Lower leg skin (tissue), 4 donors: Measurements from ENCODE around the gene ATXN7L3B. TPM values are rescaled to one million over a fixed set of nuclear protein-coding genes. Genes with fewer than 3 reads are reported as not detected.

Experiments used
- DNase-seq, 2 donors: peaks; one replicate each; pipeline ENCODE4 v3.0.0-alpha.2; 2019; ENCODE audit warnings: low spot score in 2 of 2
- H3K4me3 ChIP-seq: fragments of 200-600 bp; sonication (generic); 2 replicates; pipeline ENCODE4 v1.5.1; 2017; ENCODE audit warnings: mild to moderate bottlenecking, low read depth; ENCODE audit not compliant: poor library complexity, severe bottlenecking
- POLR2A ChIP-seq, 2 donors: fragments of 450-650 bp; IDR thresholded peaks; one replicate each; pipeline ENCODE4 v1.6.1; 2016 to 2017; ENCODE audit warnings: antibody characterized with exemption in 2 of 2, mild to moderate bottlenecking in 1 of 2, moderate library complexity in 1 of 2
- WGBS, 2 donors: methylation state at CpG; one replicate each; pipeline ENCODE4 v1.1.5; 2018; 5-methylcytosine and 5-hydroxymethylcytosine counted together
- intact Hi-C: fragments of 100-400 bp; cut with DNase I; formaldehyde crosslinking; loops from one replicate; pipeline ENCODE4 v1.15.0; 2023; ENCODE audit warnings: low total_unique reads
- total RNA-seq, 4 donors: library from RNA; depleted of rRNA; stranded (reverse); fragments of >200 nt; gene quantifications; one replicate each; pipeline ENCODE4 v1.1.0, GENCODE V29; 2016
- TF ChIP-seq, protein P1 (sequence below), 3 donors: fragments of 450-650 bp; IDR thresholded peaks; one replicate each; pipeline ENCODE4 v1.5.1; 2016; ENCODE audit warnings: antibody characterized with exemption in 3 of 3, mild to moderate bottlenecking in 3 of 3, moderate library complexity in 2 of 3

The ATXN7L3B gene
- total RNA-seq, 4 donors from 2014 or later = 20.9 to 25.1 (median 23.4) TPM

DNA sequence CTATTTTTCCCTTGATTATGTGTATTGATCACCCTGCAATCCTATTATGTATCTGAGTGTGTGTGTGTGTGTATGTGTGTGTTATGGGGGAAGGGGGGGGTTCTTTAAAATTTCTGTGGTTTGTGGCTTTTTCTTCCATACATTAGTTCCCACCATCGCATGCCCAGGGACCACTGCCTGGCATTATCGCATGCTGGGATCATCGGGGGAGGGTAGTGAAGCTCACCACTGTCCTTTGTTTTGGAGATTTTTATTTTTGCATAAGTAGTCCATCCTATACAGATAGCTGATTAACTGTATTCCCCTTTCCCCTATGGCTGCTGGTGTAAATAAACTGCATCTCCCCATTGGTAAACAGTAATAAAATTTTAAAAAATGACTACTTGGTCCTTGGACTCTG lies 3.4 kb downstream of the ATXN7L3B start:
- DNase-seq = no peak
- H3K4me3 ChIP-seq = no peak overlapping the region
- intact Hi-C loops = no loop called here
- WGBS, 2 donors = 63 to 65% methylated on average over 3 of the region's 3 CpGs
- TF ChIP-seq, protein P1, sequence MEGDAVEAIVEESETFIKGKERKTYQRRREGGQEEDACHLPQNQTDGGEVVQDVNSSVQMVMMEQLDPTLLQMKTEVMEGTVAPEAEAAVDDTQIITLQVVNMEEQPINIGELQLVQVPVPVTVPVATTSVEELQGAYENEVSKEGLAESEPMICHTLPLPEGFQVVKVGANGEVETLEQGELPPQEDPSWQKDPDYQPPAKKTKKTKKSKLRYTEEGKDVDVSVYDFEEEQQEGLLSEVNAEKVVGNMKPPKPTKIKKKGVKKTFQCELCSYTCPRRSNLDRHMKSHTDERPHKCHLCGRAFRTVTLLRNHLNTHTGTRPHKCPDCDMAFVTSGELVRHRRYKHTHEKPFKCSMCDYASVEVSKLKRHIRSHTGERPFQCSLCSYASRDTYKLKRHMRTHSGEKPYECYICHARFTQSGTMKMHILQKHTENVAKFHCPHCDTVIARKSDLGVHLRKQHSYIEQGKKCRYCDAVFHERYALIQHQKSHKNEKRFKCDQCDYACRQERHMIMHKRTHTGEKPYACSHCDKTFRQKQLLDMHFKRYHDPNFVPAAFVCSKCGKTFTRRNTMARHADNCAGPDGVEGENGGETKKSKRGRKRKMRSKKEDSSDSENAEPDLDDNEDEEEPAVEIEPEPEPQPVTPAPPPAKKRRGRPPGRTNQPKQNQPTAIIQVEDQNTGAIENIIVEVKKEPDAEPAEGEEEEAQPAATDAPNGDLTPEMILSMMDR (IDR thresholded peaks at IDR 0.05) = no peak
- no peak for TF ChIP-seq POLR2A (IDR thresholded peaks at IDR 0.05)

DNA sequence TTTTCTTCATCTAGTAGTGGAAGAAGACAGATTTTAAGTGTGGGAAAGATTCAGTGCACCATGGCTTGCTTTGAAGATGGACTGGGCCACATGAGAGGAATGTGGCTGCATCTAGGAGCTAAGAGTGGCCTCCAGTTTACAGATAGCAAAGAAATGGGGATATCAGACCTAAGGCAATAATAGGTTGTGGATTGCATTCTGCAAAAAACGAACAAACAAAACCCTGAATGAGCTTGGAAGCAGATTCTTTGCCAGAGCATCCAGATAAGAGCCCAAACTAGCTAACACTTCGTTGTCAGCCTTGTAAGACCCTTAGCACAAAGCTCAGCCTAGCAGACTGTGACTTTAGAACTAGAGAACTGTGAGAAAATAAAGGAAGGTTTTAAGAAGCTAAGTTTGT lies 9.6 kb downstream of the ATXN7L3B start:
- 87 to 91% methylated on average over 2 of the region's 2 CpGs for WGBS, 2 donors
- DNase-seq = no peak
- no peak overlapping the region for H3K4me3 ChIP-seq
- TF ChIP-seq, protein P1 (IDR thresholded peaks at IDR 0.05) = no peak
- no peak for TF ChIP-seq POLR2A (IDR thresholded peaks at IDR 0.05)
- intact Hi-C loops = no loop called here

DNA sequence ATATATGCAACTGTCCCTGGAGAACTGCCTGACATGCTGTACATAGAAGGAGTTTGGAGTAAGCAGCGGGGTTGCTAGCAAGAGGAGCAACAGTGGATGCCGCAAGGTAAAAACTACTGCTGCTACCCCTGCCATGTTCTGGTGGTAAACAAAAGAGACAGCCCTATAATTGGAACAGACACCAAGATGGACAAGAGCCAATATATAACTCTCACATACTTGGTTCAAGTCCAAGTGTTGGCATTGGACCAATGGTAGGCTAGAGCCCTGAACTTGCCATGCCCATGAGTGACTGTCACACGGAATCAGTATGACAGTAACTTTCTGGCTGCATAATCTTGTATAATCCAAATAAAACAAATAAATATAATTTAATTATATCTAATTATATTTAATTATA lies 13.7 kb downstream of the ATXN7L3B start:
- intact Hi-C loops = no loop called here
- H3K4me3 ChIP-seq = no peak overlapping the region
- TF ChIP-seq POLR2A (IDR thresholded peaks at IDR 0.05) = no peak
- TF ChIP-seq, protein P1 (IDR thresholded peaks at IDR 0.05) = no peak
- no peak for DNase-seq
- 88 to 91% methylated on average over 3 of the region's 3 CpGs for WGBS, 2 donors

DNA sequence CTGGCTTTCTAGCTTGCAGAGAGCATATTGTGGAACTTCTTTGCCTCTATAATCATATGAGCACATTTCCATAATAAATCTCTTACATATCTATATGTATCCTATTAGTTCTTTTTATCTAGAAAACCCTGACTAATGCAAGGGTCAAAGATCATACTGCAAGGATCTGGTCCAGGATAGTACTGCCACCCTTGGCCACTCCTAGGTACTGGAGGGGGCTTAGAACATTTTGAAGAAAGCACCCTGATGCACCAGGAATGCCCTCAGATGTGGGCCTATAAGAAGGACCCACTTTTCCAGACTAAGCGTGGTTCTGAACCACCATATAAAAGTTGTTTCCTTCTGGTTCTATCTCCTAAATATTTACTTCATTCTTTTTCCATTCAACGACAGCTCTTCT lies 14.6 kb downstream of the ATXN7L3B start:
- intact Hi-C loops = no loop called here
- no peak for DNase-seq
- no peak for TF ChIP-seq POLR2A (IDR thresholded peaks at IDR 0.05)
- TF ChIP-seq, protein P1 (IDR thresholded peaks at IDR 0.05) = no peak
- 94 to 98% methylated on average over 2 of the region's 2 CpGs for WGBS, 2 donors
- H3K4me3 ChIP-seq = no peak overlapping the region

DNA sequence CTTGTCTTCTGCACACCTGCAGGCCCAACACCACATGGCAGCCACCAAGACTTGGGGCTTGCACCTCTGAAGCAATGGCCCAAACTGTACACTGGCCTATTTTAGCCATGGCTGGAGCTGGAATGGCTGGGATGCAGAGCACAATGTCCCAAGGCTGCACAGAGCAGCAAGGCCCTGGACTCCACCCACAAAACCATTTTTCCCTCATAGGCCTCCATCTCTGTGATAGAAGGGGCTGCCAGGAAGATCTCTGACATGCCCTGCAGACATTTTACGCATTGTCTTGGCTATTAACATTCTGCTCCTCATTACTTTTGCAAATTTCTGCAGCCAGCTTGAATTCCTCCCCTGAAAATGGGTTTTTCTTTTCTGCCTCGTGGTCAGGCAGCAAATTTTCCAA lies 22.1 kb downstream of the ATXN7L3B start:
- DNase-seq = no peak
- intact Hi-C loops = no loop called here
- WGBS, 2 donors = 61 to 68% methylated on average over 2 of the region's 2 CpGs
- no peak overlapping the region for H3K4me3 ChIP-seq
- no peak for TF ChIP-seq POLR2A (IDR thresholded peaks at IDR 0.05)
- TF ChIP-seq, protein P1 (IDR thresholded peaks at IDR 0.05) = no peak

DNA sequence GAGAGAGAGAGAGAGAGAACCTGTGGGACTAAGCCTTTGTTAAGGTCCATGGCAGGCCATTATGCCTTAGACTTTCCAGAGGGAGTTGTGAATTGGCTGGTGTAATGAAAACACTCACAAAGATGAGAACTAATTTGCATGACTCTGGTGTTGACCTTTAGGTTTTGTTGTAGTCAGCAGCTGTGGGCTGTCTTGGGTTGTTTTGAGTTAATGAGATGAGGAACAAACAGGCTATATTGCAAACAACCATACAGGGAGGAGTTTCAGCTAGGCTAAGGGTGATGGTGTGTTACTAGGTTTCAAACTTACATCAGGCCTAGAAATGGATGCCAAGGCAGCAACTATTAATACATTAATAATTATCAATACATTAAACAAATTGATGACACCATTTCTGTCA lies 26.3 kb downstream of the ATXN7L3B start:
- intact Hi-C loops = no loop called here
- TF ChIP-seq POLR2A (IDR thresholded peaks at IDR 0.05) = no peak
- TF ChIP-seq, protein P1 (IDR thresholded peaks at IDR 0.05) = no peak

More for the DNA sequence above, 26.3 kb downstream of the ATXN7L3B start:
- no peak for DNase-seq
- H3K4me3 ChIP-seq = no peak overlapping the region
